A673 (cell line): ENCODE results near the gene ASPSCR1.

Source experiments
- CTCF ChIP-seq: fragments of 300-800, 200-600 bp; sonication (generic); conservative IDR thresholded peaks from 2 replicates; pipeline ENCODE4 v1.5.1; 2017; ENCODE audit warnings: low read depth, mild to moderate bottlenecking, antibody characterized with exemption, low read length, moderate library complexity, mixed read lengths
- EZH2 ChIP-seq: fragments of 200-600 bp; sonication (generic); IDR thresholded peaks from 2 replicates; pipeline ENCODE4 v1.6.1; 2017; ENCODE audit warnings: borderline replicate concordance, low read depth, mild to moderate bottlenecking, mixed read lengths, antibody characterized with exemption, low read length; ENCODE audit not compliant: poor library complexity, severe bottlenecking

- no peak for TF ChIP-seq CTCF
- TF ChIP-seq EZH2: no peak
Measured at GRCh38 chr17:81931557-81932332, 45.7 kb upstream of the ASPSCR1 start.
